ENCODE results near the gene PRPF4.
"Not testable (repeated sequence)": the region's sequence is repeated elsewhere in the genome, so short reads cannot be mapped to it uniquely, and the experiment has no call there.

The PRPF4 gene

DNA sequence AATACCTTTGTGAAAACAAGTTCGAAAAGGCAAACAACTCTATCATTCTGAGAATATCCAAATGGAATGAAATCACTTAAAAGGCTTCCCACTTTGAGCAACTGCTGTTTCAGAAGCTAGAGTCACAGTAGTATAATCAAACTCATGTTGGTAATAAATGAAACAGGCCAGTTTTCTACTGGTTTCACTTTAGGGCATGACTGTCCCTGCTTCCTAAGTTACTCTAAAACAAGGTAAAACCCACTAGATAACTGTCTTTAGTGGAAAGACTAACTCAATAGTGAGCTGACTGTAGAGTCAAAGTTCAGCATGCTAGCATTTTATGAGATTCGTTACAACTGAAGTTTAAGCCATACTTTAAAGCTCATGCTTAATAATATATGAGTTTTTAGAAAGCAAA is 6.1 kb upstream of the PRPF4 start:
- DNase-seq: no peak

DNA sequence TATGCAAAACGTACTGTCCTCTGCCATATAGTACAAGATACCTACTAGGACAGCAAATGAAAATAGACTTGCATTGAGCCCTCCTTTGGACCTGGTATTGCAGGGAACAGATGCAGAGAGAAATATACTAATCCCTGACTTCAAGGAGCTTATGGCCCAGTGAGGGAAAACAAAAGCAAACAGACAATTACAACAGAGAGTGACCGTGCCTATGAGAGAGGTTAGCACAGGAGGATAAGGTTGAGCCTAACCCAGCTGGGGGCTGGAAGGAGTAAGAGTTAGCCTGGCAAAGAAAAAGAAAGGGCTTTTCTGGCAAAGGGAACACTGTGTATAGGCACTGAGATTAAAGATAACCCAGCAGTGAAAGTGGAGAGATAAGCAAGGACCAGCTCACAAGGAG is 5.6 kb upstream of the PRPF4 start:
- DNase-seq: no peak

DNA sequence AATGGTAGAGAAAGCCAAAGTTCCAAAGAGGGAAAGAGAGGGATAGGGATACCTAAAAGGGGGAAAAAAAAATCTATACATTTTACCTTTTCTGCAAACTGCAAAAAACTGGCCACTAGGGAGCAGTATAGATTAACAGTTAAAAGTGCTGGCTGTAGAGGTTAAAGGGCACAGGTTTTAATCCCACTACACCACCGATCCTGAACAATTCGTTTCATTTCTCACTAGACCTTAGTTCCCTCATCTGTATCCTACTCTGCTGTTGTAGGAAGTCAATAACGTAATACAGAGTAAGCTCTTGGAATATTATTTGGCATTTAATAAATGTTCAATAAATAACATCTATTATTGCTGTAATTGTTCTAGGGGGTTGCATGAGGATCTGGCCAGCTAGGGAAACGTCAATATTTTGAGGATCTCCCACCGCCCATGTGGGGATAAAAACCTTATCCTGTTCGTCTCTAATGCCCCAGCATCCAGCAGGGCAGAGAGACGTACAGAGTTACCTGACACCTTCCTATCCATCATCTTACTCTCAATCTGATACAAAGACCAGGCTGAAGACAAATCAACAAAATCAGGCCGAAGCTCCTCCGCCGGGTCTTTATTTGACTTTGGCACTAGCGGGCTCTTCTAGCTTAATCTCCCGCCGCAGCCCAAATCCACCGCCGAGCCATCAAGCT is 843 bp upstream of the PRPF4 start:
- peak; percentile 54 for DNase-seq

DNA sequence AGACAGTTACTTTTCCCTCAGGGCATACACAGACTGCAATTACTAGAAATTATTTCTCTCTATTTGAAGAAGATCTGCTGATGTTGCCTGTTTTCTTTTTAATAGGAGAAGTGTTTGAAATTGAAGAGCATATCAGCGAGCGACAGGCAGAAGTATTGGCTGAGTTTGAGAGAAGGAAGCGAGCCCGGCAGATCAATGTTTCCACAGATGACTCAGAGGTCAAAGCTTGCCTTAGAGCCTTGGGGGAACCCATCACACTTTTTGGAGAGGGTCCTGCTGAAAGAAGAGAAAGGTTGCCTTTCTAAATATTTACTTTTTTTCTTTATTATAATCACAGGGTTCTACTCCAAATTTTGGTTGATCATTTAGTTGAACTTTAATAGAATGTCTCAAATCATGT is 3.4 kb downstream of the PRPF4 start:
- DNase-seq: no peak

DNA sequence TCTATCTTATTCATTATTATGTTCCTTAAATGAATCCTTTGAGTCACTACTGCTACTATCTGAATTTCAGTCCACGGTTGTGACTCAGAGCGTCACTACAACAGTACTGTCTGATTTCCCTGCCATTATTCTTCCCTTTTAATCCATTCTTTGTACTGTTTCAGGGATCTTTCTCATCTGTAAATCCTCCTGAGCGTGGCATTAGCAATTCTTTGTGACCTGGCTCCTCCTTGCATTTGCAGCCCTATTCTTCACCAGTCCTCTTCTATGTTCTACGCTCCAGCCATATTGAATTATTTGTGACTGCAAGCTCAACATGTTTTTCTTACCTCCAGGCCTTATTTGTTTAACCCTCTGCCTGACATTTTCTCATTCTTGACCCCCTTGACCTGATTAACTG is 5.9 kb downstream of the PRPF4 start:
- DNase-seq: no peak

DNA sequence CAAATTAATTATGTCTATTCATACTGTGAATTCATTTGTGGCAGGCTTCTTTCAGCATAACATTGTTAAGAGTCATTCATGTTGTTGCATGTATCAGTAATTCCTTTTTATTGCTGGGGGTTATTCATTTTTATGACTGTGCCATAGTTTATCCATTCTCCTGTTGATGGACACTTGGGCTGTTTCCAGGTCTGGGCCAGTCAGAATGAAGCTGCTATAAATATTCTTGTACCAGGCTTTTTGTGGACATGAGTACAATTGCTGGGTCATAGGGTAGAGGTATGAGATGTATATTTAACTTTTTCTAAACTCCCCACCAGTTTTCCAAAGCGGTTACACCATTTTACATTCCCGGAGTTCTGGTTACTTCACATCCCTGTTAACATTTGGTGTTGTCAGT is 13.6 kb downstream of the PRPF4 start:
- DNase-seq: no peak

DNA sequence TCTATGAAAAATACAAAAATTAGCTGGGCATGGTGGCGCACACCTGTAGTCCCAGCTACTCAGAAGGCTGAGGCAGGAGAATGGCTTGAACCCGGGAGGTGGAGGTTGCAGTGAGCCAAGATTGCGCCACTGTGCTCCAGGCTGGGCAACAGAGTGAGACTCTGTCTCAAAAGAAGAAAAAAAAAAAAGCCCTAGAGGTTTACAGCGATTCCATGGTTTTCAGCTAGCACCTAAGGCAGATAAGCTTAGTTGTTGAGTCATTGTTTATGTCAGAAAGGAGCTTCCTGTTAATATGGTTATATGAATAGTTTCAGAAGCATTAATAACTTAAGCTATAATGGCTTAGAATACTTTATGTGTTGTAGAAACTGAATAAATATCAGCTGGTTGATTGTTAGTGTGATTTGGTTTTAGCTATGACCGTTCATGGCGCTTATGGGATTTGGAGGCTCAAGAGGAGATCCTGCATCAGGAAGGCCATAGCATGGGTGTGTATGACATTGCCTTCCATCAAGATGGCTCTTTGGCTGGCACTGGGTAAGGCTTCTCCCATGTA is 14.7 kb downstream of the PRPF4 start:
- DNase-seq: no peak

DNA sequence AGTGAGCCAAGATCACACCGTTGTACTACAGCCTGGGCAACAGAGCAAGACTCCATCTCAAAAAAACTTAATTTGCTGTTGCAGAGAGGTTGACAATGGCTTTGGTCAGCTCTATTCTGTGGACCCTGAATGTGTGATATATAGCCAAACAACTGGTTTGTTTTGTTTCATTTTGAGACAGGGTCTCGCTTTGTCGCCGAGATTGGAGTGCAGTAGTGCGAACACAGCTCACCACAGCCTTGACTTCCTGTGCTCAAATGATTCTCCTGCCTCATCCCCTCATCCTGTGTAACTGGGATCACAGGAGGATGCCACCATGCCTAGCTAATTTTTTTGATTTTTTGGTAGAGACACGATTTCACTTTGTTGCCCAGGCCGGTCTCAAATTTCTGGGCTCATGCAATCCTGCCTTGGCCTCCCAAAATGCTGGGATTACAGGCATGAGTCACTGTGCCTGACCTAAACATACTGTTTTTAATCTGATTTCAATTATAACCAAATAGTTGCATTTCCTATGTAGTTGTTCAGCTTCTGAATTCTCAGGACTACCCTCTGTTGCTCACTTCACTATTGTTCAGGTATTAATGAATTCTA is 17.9 kb downstream of the PRPF4 start:
- no peak for DNase-seq

DNA sequence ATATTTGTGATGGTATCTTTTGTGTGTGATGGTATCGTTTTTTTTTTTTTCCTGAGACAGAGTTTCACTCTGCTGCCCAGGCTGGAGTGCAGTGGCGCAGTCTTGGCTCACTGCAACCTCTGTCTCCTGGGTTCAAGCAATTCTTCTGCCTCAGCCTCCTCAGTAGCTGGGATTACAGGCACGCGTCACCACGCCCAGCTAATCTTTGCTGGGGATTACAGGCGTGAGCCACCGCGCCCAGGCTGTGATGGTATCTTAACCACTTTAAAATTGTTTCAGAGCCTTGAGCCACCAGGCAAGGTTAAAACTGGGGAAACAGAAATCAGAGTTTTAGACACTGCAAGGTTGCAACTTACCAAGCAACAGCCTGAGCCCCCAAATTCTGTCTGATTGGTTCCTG is 20.8 kb downstream of the PRPF4 start:
- DNase-seq: not testable (repeated sequence)

DNA sequence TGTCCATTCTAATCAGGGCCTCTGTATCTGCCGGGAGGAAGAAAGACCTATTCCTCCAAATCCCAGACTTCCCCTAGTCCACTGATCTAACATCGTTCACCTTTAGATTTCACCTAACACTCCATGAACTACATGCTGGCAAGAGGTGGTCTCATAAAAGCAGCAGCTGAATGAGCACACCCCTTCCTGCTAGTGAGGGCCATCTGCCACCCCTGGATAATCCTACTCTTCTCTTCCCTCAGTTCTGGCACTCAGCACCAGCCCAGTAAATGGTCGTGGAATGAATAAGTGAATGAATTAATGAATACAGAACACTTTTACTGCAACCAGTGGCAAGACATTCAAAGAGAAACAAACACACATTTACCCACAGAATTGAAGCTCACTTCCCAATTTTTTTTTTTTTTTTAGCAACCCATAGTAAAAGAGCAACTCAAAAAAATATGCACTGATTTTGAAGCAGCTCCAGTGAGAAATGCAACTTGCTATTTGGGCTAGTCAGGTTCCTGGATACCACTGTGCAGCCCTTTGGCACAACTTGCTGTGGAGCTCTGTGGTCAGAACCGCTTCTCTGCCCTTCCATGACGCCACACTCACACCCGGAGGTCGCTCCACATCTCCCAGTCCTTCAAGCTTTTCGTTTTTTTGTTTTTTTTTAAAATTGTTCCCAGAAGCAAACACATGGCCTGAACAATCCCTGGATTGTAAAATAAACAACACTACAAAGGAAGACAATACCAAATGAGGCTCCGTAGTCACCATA is 21.5 kb downstream of the PRPF4 start:
- peak; percentile 50 for DNase-seq

DNA sequence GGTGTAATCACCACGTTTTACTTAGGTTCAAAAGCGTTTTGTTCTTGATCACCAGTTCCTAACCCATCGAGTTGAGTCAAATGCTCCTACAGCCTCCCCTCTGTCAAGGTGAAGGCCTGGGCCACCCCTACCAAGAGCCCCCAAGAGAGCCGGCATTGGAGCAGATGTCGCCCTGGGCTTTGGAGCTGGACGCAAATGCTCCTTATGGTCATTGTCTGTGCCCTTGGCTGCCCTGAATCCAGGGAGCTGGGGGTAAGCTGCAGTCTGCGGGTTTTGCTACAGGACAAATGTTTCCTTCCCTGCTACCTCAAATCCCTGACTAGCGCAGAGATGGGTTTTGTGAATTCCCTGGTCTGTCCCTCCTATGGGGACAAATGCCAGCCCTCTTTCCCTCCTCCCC is 22.9 kb downstream of the PRPF4 start:
- DNase-seq: no peak

DNA sequence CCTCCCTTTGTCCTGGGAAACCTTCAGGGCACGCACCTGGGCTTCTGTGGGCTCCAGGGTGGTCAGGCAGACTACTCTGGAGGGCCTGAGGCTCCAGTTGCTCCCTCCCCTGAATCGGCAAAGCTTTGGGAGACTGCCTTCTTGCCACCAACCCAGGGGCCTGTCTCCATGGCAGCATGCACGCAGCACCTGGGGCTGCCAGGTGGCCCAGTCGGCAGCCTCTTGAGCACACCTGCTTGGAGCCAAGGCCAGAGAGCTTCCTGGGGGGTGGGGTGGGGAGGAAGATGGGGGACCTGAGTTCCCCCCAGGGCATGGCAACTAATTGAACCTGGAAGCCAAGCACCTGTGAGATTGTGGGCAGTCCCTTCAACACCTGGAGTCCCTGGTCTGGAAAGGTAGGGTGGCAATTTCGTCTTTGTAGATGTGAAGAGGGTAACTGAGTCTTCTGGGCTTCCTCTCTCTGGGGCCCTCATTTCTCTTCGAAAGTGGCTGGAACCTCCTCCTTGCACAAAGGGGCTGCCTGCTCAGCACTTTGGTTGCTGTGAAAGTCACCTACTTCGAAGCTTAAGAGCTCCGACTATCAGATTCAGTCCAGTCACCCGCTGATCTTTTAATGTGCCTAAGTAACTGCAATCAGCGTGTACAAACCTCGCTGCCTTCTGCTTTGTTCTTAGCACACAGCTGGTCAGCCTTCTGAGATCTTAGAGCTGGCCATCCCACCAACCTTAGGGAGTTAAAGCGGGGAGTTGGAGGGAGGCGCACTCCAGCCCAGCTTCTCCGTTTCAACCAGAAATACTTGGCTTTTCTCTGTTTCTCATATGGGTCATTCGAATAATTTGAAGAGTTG is 23.7 kb downstream of the PRPF4 start:
- DNase-seq: no peak

DNA sequence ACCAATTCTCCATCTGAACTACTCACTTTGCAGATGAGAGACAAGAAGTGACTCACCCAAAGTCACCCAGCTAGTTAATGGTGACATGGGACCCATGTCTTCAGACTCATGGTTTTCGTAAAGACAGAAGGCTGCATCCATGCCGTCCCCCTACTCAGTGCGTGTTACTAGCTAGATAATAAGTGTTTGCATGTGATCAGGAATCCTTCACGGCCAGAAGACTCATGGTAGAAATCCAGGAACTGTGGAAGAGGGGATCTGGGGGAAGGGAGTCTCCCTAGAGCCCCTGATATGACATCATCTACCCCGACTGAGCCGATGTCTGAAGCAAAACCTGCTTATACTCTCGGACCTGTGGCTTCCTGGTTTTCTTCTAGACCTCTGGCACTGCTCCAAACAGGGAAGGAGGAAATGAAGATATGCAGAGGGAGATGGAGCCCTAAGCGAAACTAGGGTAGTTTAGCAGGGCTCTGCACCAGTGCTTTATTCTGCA is 24.4 kb downstream of the PRPF4 start:
- DNase-seq: no peak

DNA sequence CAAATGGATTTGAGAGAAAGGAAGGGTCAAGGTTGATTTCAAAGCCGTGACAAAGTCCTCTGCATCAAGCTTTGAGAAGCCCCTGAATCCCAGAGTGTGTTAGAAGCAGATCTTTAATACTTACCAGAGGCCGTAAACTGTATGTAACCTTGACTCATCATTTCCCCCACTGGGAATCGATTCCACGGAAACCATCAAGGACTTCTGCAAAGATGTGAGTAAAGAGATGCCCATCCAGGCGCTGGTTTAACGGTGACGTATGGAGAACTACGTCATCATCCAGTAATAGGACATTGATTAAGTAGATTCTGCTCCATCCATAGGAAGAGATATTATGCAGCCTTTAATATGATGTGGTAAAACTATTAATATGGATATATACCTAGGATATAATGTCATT is 26.1 kb downstream of the PRPF4 start:
- no peak for DNase-seq

DNA sequence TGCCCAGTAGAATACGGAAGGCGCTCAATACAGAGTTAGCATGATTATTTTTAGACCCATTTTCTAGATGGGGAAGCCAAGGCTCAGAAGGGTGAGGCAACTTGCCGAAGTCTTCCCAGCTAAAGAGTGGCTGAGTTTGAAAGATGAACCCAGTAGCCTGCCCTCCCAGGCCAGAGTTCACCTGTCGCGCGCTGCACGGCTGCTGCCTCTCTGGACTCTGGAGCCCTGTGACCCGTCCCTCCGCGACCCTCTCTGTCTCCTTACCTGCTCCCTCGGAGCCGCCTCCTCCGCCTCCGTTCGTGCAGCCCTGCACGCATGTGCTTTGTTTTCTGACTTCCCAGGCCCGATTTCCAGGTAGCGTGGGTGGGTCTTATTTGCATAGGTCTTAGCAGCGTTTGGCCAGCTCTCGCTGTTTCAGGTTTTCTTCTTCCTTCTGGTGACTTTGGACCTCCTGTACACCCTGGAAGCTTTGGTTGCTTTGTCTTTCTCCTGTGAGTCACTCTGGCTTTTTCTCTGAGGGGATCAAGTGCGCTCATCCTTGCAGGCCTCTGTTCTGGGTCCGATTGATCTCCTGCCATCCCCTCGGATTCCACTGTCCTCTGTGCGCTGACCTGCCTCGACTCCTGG is 27.4 kb downstream of the PRPF4 start, which contains the start of gene RNF183:
RNF183 (minus strand) TSS at position 585 of the 627 bp plus-strand sequence. CDS start 5,192 bp downstream, outside the sequence.
- DNase-seq: no peak

DNA sequence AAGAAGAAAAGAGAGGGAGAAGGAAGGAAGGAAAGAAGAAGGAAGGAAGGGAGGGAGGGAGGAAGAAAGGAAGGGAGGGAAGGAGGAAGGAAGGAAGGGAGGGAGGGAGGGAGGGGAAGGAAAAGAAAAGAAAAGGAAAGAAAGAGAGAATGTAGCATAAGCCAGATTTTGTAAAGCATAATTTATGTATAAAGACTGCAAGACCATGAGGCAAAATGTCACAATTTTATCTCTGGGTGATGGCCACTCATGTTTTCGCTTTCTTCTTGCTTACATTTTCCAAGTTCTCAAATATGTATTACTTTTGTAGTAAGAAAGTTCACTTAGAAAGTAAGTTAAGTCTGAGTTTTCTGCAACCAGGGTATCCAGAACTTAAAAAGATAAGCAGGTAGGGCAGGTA is 31.1 kb downstream of the PRPF4 start:
- DNase-seq: no peak

DNA sequence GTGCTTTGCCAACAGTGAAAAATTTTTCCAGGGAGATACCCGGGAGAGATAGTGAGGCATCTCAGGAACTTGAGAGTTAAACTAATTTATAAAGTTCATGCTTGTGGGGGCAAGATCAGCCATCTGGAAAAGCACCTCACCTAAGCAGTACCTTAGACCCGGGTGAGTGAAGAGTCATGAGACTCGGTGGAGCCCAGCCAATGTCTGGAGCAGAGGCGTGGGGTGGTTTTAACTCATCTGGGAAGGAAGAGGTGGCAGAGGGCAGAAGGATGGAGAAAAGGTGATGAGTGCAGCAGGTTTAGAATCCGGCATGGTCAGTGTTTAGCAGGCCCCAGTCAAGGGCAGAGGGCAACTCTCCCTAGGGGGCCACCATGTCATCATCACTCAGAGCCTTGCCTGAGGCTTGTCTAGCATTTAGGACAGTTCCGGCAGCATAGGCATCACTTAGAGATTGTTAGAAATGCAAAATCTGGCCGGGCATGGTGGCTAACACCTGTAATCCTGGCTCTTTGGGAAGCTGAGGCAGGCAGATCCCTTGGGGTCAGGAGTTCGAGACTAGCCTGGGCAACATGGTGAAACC is 32.0 kb downstream of the PRPF4 start:
- DNase-seq: no peak

DNA sequence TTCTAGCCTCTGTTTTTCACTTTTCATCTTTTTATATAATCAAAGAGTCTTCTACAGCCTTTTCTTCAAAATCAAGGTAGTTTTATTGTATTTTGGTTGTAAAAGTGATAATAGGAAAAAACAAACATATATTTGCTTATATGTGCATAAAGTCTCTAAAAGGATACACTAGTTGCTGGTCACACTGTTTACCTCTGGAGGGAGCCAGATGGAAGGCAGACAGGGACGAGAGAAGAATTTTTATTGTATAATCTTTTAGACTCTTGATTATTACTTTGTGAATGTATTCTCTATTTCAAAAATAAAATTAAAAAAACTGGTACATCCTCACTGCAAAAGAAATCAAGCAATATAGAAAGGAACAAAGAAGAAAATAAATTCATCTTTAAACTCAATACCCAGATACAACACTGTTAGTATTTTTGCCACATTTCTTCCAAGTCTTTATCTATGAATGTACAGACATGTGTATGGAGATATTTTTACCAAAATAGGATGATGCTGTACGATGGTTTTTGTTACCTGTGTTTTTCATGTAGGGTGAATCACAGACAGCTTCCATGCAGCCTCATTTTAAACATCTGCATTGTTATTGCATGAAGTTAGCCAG is 33.9 kb downstream of the PRPF4 start:
- DNase-seq: peak; percentile 53

DNA sequence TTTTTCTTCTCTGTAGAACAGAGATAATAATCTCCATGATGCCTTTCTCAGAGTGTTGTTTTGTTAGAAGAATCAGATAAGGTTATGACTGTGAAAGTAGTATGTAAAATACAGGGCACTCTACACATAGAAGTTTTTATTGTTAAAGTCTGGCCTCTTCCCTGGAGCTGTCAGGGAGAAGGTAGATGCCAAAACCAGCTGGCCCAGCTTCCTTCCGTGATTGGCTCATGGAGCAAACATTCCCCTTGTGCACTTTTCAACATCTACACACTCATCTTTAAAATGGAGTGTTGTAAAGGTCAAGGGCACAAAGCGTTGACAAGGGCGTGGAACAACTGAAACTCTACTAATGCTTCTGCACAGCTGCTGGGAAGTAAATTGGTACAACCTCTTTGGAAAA is 35.1 kb downstream of the PRPF4 start:
- DNase-seq: no peak

DNA sequence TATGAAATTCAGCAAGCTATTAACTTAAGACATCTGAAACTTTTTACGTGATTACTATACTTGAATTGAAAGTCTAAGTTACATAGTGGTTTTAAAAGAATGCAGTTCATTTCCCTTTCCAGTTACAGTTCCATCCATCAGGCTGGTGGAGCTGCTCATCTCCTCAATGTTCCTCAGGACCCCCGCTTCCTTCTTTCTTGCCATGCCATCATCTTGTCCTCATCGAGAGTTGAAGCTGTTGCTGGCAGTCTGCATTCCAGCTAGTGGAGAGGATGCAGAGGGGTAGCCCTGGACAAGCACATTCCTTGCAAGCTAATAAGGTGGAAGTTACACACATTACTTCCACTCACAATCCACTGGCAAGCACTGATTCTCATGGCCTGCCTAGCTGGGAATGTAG is 36.5 kb downstream of the PRPF4 start:
- DNase-seq: no peak

DNA sequence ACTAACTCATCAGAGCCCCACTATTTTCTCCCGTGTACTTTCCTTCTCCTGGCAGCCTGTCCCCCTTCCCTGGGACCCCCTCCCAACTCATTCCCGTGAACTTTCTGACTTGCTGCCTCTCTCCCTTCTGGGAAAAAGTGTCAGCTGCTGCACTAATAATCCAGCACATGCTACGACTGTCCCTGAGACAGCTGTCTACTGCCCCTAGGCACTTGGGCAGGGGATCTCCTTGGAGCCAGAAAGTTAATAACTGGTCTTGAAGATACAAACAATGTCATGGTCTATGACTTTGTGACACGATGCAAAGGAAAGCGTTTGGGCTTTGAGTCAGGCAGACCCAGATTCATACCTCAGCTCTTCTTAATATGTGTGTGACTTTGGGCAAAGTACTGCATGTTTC is 37.8 kb downstream of the PRPF4 start:
- DNase-seq: no peak
